HFFc6 (cell line): ENCODE measurements around the gene NT5M. TPM values are rescaled to one million over a fixed set of nuclear protein-coding genes. Genes with fewer than 3 reads are reported as not detected.
A peak's percentile ranks its signal among the peaks of the same experiment; 100 is the strongest.
"Not testable (repeated sequence)": the region's sequence is repeated elsewhere in the genome, so short reads cannot be mapped to it uniquely, and the experiment has no call there.

ENCODE experiments used
- DNase-seq: peaks from one replicate; pipeline ENCODE4 v3.0.0-alpha.2; 2018
- H3K27ac Mint-ChIP-seq: 2 replicates; pipeline ENCODE4 v1.8.0; 2020; ENCODE audit warnings: mild to moderate bottlenecking, mixed read lengths
- H3K27me3 Mint-ChIP-seq: 2 replicates; pipeline ENCODE4 v1.8.0; 2021; ENCODE audit warnings: mild to moderate bottlenecking, moderate library complexity, mixed read lengths; ENCODE audit not compliant: insufficient read depth
- H3K36me3 Mint-ChIP-seq: 2 replicates; pipeline ENCODE4 v1.8.0; 2021; ENCODE audit warnings: low read depth, mixed read lengths
- H3K4me1 Mint-ChIP-seq: 2 replicates; pipeline ENCODE4 v1.8.0; 2020; ENCODE audit warnings: low read depth, mixed read lengths
- H3K4me3 Mint-ChIP-seq: 2 replicates; pipeline ENCODE4 v1.8.0; 2020; ENCODE audit warnings: mild to moderate bottlenecking, moderate library complexity, mixed read lengths
- H3K9me3 Mint-ChIP-seq: 2 replicates; pipeline ENCODE4 v1.8.0; 2020; ENCODE audit warnings: mild to moderate bottlenecking, mixed read lengths
- total RNA-seq, 6 experiments: library from RNA; stranded (reverse); fragmentation: NEBNext Ultra II Directional; extraction: Animal tissue kit (Norgen Biotek cat#: 25700); gene quantifications; 2 replicates in 1 of 6; 3 replicates in 5 of 6; pipeline ENCODE4 v1.2.3, GENCODE V29; 2021
- TF ChIP-seq, protein P1 (sequence below): fragments of 200-600 bp; sonication (generic); IDR thresholded peaks from 2 replicates; pipeline ENCODE4 v1.5.0; 2021; ENCODE audit warnings: antibody characterized with exemption, mild to moderate bottlenecking

The NT5M gene
- total RNA-seq, 6 experiments from 2014 or later: 0.20 to 0.83 (median 0.60) TPM

DNA sequence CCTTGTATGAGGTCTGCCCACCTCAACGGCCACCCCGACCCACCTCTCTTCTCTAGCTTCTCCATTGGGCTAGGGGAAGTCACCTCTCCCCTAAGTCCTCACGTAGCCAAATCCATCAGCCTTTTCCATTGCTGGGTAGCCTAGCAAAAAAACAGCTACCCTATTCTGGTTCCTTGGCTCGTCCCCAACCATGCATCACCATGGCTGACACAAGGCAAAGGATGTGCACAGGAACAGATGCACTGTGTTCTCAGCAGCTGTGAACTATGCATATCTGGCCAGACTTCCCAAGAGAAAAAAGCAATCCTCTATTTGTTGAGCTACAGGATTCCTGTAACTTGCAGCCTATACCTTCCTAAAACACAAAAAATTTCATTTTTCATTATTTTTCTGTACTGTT is 44.2 kb upstream of the NT5M start:
- H3K4me3 Mint-ChIP-seq: no peak overlapping the region
- peaks cover 27% of the 10 kb centered on the region for H3K36me3 Mint-ChIP-seq
- no peak for DNase-seq
- H3K4me1 Mint-ChIP-seq: no peaks in the 10 kb centered on the region
- no peak overlapping the region for H3K27ac Mint-ChIP-seq
- H3K9me3 Mint-ChIP-seq: no peaks in the 10 kb centered on the region
- TF ChIP-seq, protein P1, sequence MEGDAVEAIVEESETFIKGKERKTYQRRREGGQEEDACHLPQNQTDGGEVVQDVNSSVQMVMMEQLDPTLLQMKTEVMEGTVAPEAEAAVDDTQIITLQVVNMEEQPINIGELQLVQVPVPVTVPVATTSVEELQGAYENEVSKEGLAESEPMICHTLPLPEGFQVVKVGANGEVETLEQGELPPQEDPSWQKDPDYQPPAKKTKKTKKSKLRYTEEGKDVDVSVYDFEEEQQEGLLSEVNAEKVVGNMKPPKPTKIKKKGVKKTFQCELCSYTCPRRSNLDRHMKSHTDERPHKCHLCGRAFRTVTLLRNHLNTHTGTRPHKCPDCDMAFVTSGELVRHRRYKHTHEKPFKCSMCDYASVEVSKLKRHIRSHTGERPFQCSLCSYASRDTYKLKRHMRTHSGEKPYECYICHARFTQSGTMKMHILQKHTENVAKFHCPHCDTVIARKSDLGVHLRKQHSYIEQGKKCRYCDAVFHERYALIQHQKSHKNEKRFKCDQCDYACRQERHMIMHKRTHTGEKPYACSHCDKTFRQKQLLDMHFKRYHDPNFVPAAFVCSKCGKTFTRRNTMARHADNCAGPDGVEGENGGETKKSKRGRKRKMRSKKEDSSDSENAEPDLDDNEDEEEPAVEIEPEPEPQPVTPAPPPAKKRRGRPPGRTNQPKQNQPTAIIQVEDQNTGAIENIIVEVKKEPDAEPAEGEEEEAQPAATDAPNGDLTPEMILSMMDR: no peak
- H3K27me3 Mint-ChIP-seq: no peaks in the 10 kb centered on the region

- no peaks in the 10 kb centered on the region for H3K27me3 Mint-ChIP-seq
- no peak overlapping the region for H3K4me3 Mint-ChIP-seq
- H3K36me3 Mint-ChIP-seq: peaks cover 24% of the 10 kb centered on the region
- DNase-seq: no peak
- H3K4me1 Mint-ChIP-seq: no peaks in the 10 kb centered on the region
- no peak overlapping the region for H3K27ac Mint-ChIP-seq
- H3K9me3 Mint-ChIP-seq: no peaks in the 10 kb centered on the region
- TF ChIP-seq, protein P1: no peak
Observed at GRCh38 chr17:17264430-17264829, 38.7 kb upstream of the NT5M start.

DNA sequence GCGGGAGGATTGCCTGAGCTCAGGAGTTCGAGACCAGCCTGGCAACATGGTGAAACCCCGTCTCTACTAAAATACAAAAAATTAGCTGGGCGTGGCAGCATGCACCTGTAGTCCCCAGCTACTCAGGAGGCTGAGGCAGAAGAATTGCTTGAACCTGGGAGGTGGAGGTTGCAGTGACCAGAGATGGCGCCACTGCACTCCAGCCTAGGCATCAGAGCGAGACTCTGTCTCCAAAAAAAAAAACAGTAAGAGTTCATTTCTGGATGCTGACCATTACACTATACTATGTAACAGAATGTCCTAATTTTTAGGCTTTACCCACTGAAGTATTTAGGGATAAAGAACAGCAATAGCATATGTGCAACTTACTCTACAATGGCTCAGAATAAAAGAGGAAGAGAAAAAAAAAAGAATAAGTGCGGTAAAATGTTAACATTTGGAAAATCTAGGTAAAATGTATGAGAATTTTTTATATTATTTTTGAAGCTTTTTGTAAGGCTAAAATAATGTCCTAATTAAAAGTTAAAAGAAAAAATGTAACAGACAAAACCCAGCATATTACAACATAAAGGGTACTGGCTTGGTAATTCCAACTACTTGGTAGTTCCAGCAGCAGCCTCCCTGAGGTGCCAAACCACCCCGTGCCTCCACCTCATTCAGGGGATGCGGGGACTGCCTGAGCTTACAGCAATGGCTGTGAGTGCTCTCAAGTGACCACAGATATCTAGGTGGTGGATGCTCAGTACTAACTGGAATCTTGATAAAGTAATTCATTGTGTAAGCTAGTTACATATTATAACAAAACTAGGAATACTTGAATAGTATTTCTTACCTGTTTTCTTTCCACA is 33.0 kb upstream of the NT5M start:
- Mint-ChIP-seq H3K36me3 (peaks cover 22% of the 10 kb centered on the region; the same call in 1 of the 2 replicates), H3K9me3 (no peaks in the 10 kb centered on the region), H3K4me3 (no peak overlapping the region), H3K4me1 (no peaks in the 10 kb centered on the region), H3K27ac (no peak overlapping the region), H3K27me3 (no peaks in the 10 kb centered on the region)
- TF ChIP-seq, protein P1: peak; percentile 55
- no peak for DNase-seq

- Mint-ChIP-seq H3K9me3 (no peaks in the 10 kb centered on the region), H3K27me3 (no peaks in the 10 kb centered on the region; the same call in 1 of the 2 replicates), H3K27ac (0 out of 2 replicates have a peak overlapping the region, but pooled peaks have one; percentile 16), H3K4me1 (peaks cover 24% of the 10 kb centered on the region), H3K4me3 (no peak overlapping the region), H3K36me3 (peaks cover 14% of the 10 kb centered on the region; the same call in 1 of the 2 replicates)
- no peak for DNase-seq
- TF ChIP-seq, protein P1: no peak
Observed at GRCh38 chr17:17275971-17276370, 27.2 kb upstream of the NT5M start.

GRCh38 chr17:17277431-17277830 is 25.7 kb upstream of the NT5M start:
- H3K27ac Mint-ChIP-seq, H3K4me3 Mint-ChIP-seq, H3K27me3 Mint-ChIP-seq, H3K9me3 Mint-ChIP-seq, DNase-seq: not testable (repeated sequence)
- peaks cover 13% of the 10 kb centered on the region; the same call in 1 of the 2 replicates for H3K36me3 Mint-ChIP-seq
- peaks cover 38% of the 10 kb centered on the region for H3K4me1 Mint-ChIP-seq

GRCh38 chr17:17279316-17279715 is 23.9 kb upstream of the NT5M start:
- Mint-ChIP-seq H3K27ac (peak overlapping the region; percentile 96), H3K9me3 (no peaks in the 10 kb centered on the region), H3K27me3 (peaks cover 2% of the 10 kb centered on the region; the same call in 1 of the 2 replicates), H3K36me3 (peaks cover 10% of the 10 kb centered on the region; the same call in 1 of the 2 replicates), H3K4me3 (peak overlapping the region; percentile 92), H3K4me1 (peaks cover 39% of the 10 kb centered on the region)
- DNase-seq: no peak
- TF ChIP-seq, protein P1: no peak
